Measurements from ENCODE around the gene ATP2B2. TPM values are rescaled to one million over a fixed set of nuclear protein-coding genes. Genes with fewer than 3 reads are reported as not detected.

The ATP2B2 gene
- total RNA-seq, 2 experiments from 2014 or later: 0.06 TPM; not detected in 1

DNA sequence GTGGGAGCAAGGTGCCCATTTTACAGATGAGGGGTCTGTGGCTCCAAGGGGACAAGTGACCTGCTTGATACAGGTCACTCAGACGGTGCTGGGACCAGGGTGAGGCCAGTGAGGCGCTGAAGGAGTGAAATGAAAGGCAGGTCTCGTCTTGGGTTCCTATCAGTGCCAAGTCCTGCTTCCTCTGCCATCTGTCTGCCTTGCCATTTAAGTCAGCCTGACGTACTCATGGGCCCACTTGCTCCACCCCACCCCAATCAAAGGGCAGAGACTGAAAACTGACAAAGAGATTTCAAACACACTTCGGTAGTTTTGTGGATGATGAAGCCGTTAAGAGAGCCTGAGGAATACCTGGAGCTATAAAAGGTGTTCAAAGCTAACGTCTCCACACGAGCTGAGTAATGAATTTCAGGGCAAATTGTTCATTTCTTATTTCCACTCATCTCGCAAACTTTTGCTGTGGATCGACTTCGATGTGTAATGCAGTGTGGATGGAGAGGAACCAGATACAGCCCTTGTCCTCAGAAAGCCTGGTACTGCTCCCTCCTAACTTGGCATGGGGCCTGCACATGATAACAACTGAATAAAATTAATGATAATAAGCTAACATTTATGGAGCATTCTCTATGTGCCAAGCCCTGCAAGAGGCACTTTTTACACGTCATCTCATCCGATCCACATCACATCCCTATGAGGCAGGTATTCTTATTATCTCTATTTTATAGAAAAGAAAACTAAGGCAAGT lies 36.6 kb downstream of the ATP2B2 start:
- Histone ChIP-seq H3K9me3 (ENCODE audit: low read length) (no peaks in the 10 kb centered on the region), H3K4me3 (ENCODE audit: low read depth, low read length, poor library complexity, severe bottlenecking) (no peak overlapping the region), H4K20me1 (ENCODE audit: insufficient read depth, low read length) (no peaks in the 10 kb centered on the region), H3K36me3 (ENCODE audit: insufficient read depth, low read length) (no peaks in the 10 kb centered on the region), H3K27ac (ENCODE audit: low read depth, low read length, poor library complexity, severe bottlenecking) (no peak overlapping the region), H2AFZ (ENCODE audit: low read length) (no peak overlapping the region), H3K79me2 (ENCODE audit: insufficient read depth, low read depth, low read length) (no peaks in the 10 kb centered on the region), H3K4me2 (ENCODE audit: low read length) (no peak overlapping the region), H3K4me1 (ENCODE audit: insufficient read depth, low read length, poor library complexity, severe bottlenecking) (peaks cover 9% of the 10 kb centered on the region), H3K9me2 (ENCODE audit: insufficient read depth, low read length) (no peaks in the 10 kb centered on the region)
- BruUV-seq (replicated peaks): no TSS peak
- intact Hi-C loops (cut with micrococcal nuclease; ENCODE audit: unreplicated experiment): no loop called here
- POLR2A ChIA-PET: no interaction called here
- no peak for DNase-seq (ENCODE audit: low spot score)
- TF ChIP-seq CTCF (conservative IDR thresholded peaks at IDR 0.05; ENCODE audit: low read length) (no peak), EZH2phosphoT487 (IDR thresholded peaks at IDR 0.05; ENCODE audit: borderline replicate concordance, low read depth, low read length) (no peak)
- CTCF ChIA-PET (ENCODE audit: unreplicated experiment): no interaction called here

DNA sequence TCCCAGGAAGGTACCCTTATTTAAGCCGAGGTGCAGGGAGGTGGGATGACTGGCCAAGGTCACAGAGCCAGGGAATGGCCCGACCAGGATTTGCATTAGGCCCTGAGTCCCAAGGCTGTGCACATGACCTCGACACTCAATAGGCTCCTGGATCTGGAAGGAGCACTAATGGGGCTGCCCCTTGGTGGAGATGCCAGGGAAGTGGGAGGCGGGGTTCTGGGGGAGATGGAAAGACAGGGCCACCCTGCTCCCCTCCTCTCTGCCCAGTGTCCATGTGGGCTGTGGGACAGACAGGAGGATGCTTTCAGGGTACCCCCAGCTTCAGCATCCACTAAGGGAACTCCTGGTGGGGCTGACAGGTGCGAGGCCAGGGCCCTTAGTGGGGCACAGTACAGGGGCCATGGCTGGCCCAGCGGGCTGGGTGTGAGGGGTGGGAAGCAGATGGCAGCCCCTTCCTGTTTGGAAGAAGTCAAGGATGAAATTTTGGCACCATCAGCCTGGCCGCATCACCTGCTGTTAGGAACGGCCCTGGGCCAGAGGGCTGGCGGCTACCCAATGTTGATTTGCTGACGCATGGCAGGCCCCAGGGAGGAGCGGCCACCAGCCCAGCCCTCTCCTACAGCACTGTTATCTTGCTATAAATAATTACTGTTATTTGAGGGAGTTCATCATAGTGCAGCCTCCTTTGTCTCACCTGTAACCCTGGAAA lies 37.3 kb downstream of the ATP2B2 start:
- ChIA-PET CTCF (ENCODE audit: unreplicated experiment) (no interaction called here), POLR2A (no interaction called here)
- Histone ChIP-seq H3K4me1 (ENCODE audit: insufficient read depth, low read length, poor library complexity, severe bottlenecking) (peaks cover 10% of the 10 kb centered on the region), H3K4me3 (ENCODE audit: low read depth, low read length, poor library complexity, severe bottlenecking) (no peak overlapping the region), H4K20me1 (ENCODE audit: insufficient read depth, low read length) (no peaks in the 10 kb centered on the region), H3K27ac (ENCODE audit: low read depth, low read length, poor library complexity, severe bottlenecking) (no peak overlapping the region), H3K4me2 (ENCODE audit: low read length) (no peak overlapping the region), H3K9me3 (ENCODE audit: low read length) (no peaks in the 10 kb centered on the region), H2AFZ (ENCODE audit: low read length) (no peak overlapping the region), H3K9me2 (ENCODE audit: insufficient read depth, low read length) (no peaks in the 10 kb centered on the region), H3K36me3 (ENCODE audit: insufficient read depth, low read length) (no peaks in the 10 kb centered on the region), H3K79me2 (ENCODE audit: insufficient read depth, low read depth, low read length) (no peaks in the 10 kb centered on the region)
- BruUV-seq (replicated peaks): no TSS peak
- TF ChIP-seq EZH2phosphoT487 (IDR thresholded peaks at IDR 0.05; ENCODE audit: borderline replicate concordance, low read depth, low read length) (no peak), CTCF (conservative IDR thresholded peaks at IDR 0.05; ENCODE audit: low read length) (no peak)
- intact Hi-C loops (cut with micrococcal nuclease; ENCODE audit: unreplicated experiment): no loop called here
- no peak for DNase-seq (ENCODE audit: low spot score)

- no peaks in the 10 kb centered on the region for H4K20me1 ChIP-seq (ENCODE audit: insufficient read depth, low read length)
- H3K4me2 ChIP-seq (ENCODE audit: low read length): no peak overlapping the region
- no peak for DNase-seq (ENCODE audit: low spot score)
- POLR2A ChIA-PET: no interaction called here
- no peaks in the 10 kb centered on the region for H3K9me3 ChIP-seq (ENCODE audit: low read length)
- H3K4me3 ChIP-seq (ENCODE audit: low read depth, low read length, poor library complexity, severe bottlenecking): no peak overlapping the region
- H2AFZ ChIP-seq (ENCODE audit: low read length): no peak overlapping the region
- H3K27ac ChIP-seq (ENCODE audit: low read depth, low read length, poor library complexity, severe bottlenecking): no peak overlapping the region
- intact Hi-C loops (cut with micrococcal nuclease; ENCODE audit: unreplicated experiment): no loop called here
- TF ChIP-seq CTCF (conservative IDR thresholded peaks at IDR 0.05; ENCODE audit: low read length) (no peak), EZH2phosphoT487 (IDR thresholded peaks at IDR 0.05; ENCODE audit: borderline replicate concordance, low read depth, low read length) (no peak)
- CTCF ChIA-PET (ENCODE audit: unreplicated experiment): no interaction called here
- peaks cover 10% of the 10 kb centered on the region for H3K4me1 ChIP-seq (ENCODE audit: insufficient read depth, low read length, poor library complexity, severe bottlenecking)
- H3K36me3 ChIP-seq (ENCODE audit: insufficient read depth, low read length): no peaks in the 10 kb centered on the region
- H3K9me2 ChIP-seq (ENCODE audit: insufficient read depth, low read length): no peaks in the 10 kb centered on the region
- no TSS peak for BruUV-seq (replicated peaks)
- H3K79me2 ChIP-seq (ENCODE audit: insufficient read depth, low read depth, low read length): no peaks in the 10 kb centered on the region
Observed at GRCh38 chr3:10467204-10467603, 38.2 kb downstream of the ATP2B2 start.
